Smooth muscle cell (in vitro differentiated cells): ENCODE measurements around the gene VWF. TPM values are rescaled to one million over a fixed set of nuclear protein-coding genes. Genes with fewer than 3 reads are reported as not detected.

Experiments
- DNase-seq: peaks from one replicate; lab custom pipeline; 2025; ENCODE audit not compliant: unreplicated experiment; lab: John Stamatoyannopoulos, UW
- H2AFZ ChIP-seq: fragments of 200-600 bp; sonication (generic); 2 replicates; pipeline ENCODE4 v1.6.0; 2016; ENCODE audit warnings: antibody characterized with exemption, low read depth, mild to moderate bottlenecking
- H3F3A ChIP-seq: fragments of 200-600 bp; sonication (generic); 2 replicates; pipeline ENCODE4 v1.6.0; 2017; ENCODE audit warnings: antibody characterized with exemption, low read depth
- H3K27ac ChIP-seq: fragments of 200-600 bp; sonication (generic); 2 replicates; pipeline ENCODE4 v1.5.1; 2016; ENCODE audit warnings: low read depth, mild to moderate bottlenecking
- H3K27me3 ChIP-seq: fragments of 200-600 bp; sonication (generic); 2 replicates; pipeline ENCODE4 v1.6.1; 2016; ENCODE audit warnings: low read depth, mild to moderate bottlenecking
- H3K36me3 ChIP-seq: fragments of 200-600 bp; sonication (generic); 2 replicates; pipeline ENCODE4 v1.5.1; 2016; ENCODE audit warnings: low read depth
- H3K4me1 ChIP-seq: fragments of 200-600 bp; sonication (generic); 2 replicates; pipeline ENCODE4 v1.5.1; 2016; ENCODE audit warnings: low read depth
- H3K4me2 ChIP-seq: fragments of 200-600 bp; sonication (generic); 2 replicates; pipeline ENCODE4 v1.6.0; 2016; ENCODE audit warnings: mild to moderate bottlenecking
- H3K4me3 ChIP-seq: fragments of 200-600 bp; sonication (generic); 2 replicates; pipeline ENCODE4 v1.5.1; 2016; ENCODE audit warnings: mild to moderate bottlenecking
- H3K79me2 ChIP-seq: fragments of 200-600 bp; sonication (generic); 2 replicates; pipeline ENCODE4 v1.6.0; 2016; ENCODE audit warnings: low read depth, mild to moderate bottlenecking
- H3K9ac ChIP-seq: fragments of 200-600 bp; sonication (generic); 2 replicates; pipeline ENCODE4 v1.6.0; 2016; ENCODE audit warnings: low read depth
- H3K9me3 ChIP-seq: fragments of 200-600 bp; sonication (generic); replicated peaks from 2 replicates; pipeline ENCODE4 v1.5.1; 2016; ENCODE audit warnings: low read depth
- H4K20me1 ChIP-seq: fragments of 200-600 bp; sonication (generic); 2 replicates; pipeline ENCODE4 v1.6.0; 2016; ENCODE audit warnings: low read depth
- CTCF ChIP-seq: fragments of 200-600 bp; sonication (generic); IDR thresholded peaks from 2 replicates; pipeline ENCODE4 v1.5.1; 2017; ENCODE audit warnings: borderline replicate concordance, mild to moderate bottlenecking, antibody characterized with exemption; ENCODE audit not compliant: insufficient read depth, poor library complexity, severe bottlenecking
- WGBS: methylation state at CpG from one replicate; pipeline ENCODE4 v1.1.7; 2016; ENCODE audit warnings: low lambda C conversion rate; 5-methylcytosine and 5-hydroxymethylcytosine counted together
- polyA plus RNA-seq: library from polyadenylated mRNA; unstranded; fragments of >200 nt; fragmentation: Nextera tagmentation; extraction: Ambion mirVana; gene quantifications from 2 replicates; pipeline ENCODE4 v1.2.1, GENCODE V29; 2016
- total RNA-seq: library from RNA; depleted of rRNA; stranded (reverse); fragments of >200 nt; gene quantifications from 2 replicates; pipeline ENCODE4 v1.2.3, GENCODE V29; 2014

Gene VWF
- total and polyA plus RNA-seq, 2 experiments from 2014 or later, result 0.19 TPM; not detected in 1

- Histone ChIP-seq H3K9me3 (no peaks in the 10 kb centered on the region), H3K9ac (no peak overlapping the region), H2AFZ (no peak overlapping the region), H3K4me2 (no peak overlapping the region), H3K4me1 (no peaks in the 10 kb centered on the region), H4K20me1 (no peaks in the 10 kb centered on the region), H3K27ac (no peak overlapping the region), H3F3A (no peaks in the 10 kb centered on the region), H3K27me3 (no peaks in the 10 kb centered on the region), H3K4me3 (no peak overlapping the region), H3K36me3 (no peaks in the 10 kb centered on the region), H3K79me2 (no peaks in the 10 kb centered on the region)
- 96% methylated on average over 11 of the region's 11 CpGs for WGBS
- DNase-seq, result no peak
- TF ChIP-seq CTCF, result no peak
These were observed 10.6 kb downstream of the VWF start for GRCh38 chr12:6113691-6114475.

- H3K9me3 ChIP-seq, result no peaks in the 10 kb centered on the region
- H3K36me3 ChIP-seq, result no peaks in the 10 kb centered on the region
- no peak overlapping the region for H3K4me2 ChIP-seq
- TF ChIP-seq CTCF, result no peak
- H3F3A ChIP-seq, result no peaks in the 10 kb centered on the region
- no peaks in the 10 kb centered on the region for H3K4me1 ChIP-seq
- H3K27ac ChIP-seq, result no peak overlapping the region
- 80% methylated on average over 5 of the region's 5 CpGs for WGBS
- no peaks in the 10 kb centered on the region for H3K79me2 ChIP-seq
- no peaks in the 10 kb centered on the region for H3K27me3 ChIP-seq
- H3K9ac ChIP-seq, result no peak overlapping the region
- H3K4me3 ChIP-seq, result no peak overlapping the region
- no peak overlapping the region for H2AFZ ChIP-seq
- no peaks in the 10 kb centered on the region for H4K20me1 ChIP-seq
- no peak for DNase-seq
These were observed 12.5 kb downstream of the VWF start for GRCh38 chr12:6112004-6112403.

GRCh38 chr12:6110006-6110405 lies 14.5 kb downstream of the VWF start:
- no peaks in the 10 kb centered on the region for H3K27me3 ChIP-seq
- no peaks in the 10 kb centered on the region for H3F3A ChIP-seq
- no peak overlapping the region for H2AFZ ChIP-seq
- H3K4me3 ChIP-seq, result no peak overlapping the region
- DNase-seq, result no peak
- no peak for TF ChIP-seq CTCF
- no peak overlapping the region for H3K9ac ChIP-seq
- no peaks in the 10 kb centered on the region for H3K36me3 ChIP-seq
- no peak overlapping the region for H3K27ac ChIP-seq
- no peaks in the 10 kb centered on the region for H3K4me1 ChIP-seq
- no peaks in the 10 kb centered on the region for H3K79me2 ChIP-seq
- WGBS, result 90% methylated on average over 4 of the region's 4 CpGs
- no peak overlapping the region for H3K4me2 ChIP-seq
- H4K20me1 ChIP-seq, result no peaks in the 10 kb centered on the region
- no peaks in the 10 kb centered on the region for H3K9me3 ChIP-seq

GRCh38 chr12:6106218-6106617 lies 18.3 kb downstream of the VWF start:
- TF ChIP-seq CTCF, result no peak
- H3K4me2 ChIP-seq, result no peak overlapping the region
- H3K4me1 ChIP-seq, result no peaks in the 10 kb centered on the region
- H3K9ac ChIP-seq, result no peak overlapping the region
- no peak overlapping the region for H2AFZ ChIP-seq
- WGBS, result 97% methylated on average over 3 of the region's 3 CpGs
- H3K9me3 ChIP-seq, result no peaks in the 10 kb centered on the region
- no peaks in the 10 kb centered on the region for H3K36me3 ChIP-seq
- no peaks in the 10 kb centered on the region for H3K27me3 ChIP-seq
- H4K20me1 ChIP-seq, result no peaks in the 10 kb centered on the region
- no peak for DNase-seq
- no peak overlapping the region for H3K4me3 ChIP-seq
- no peaks in the 10 kb centered on the region for H3F3A ChIP-seq
- H3K27ac ChIP-seq, result no peak overlapping the region
- H3K79me2 ChIP-seq, result no peaks in the 10 kb centered on the region
